K562 (cell line): Measurements from ENCODE around the gene CT55. TPM values are rescaled to one million over a fixed set of nuclear protein-coding genes. Genes with fewer than 3 reads are reported as not detected.
A peak's percentile ranks its signal among the peaks of the same experiment; 100 is the strongest.

Source experiments
- ATAC-seq: fragments of 200-7000 bp; cut with Tn5 transposase; 3 replicates; pipeline ENCODE4 v1.9.1; 2020; ENCODE audit warnings: moderate library complexity
- BruUV-seq: library from RNA; stranded (reverse); fragments of 400-500 nt; replicated peaks from 2 replicates; lab custom pipeline; 2021; lab: Mats Ljungman, UMichigan
- CTCF ChIA-PET: fragments of 300-600 bp; formaldehyde crosslinking; extraction: SDS; loops from one replicate; lab custom pipeline; 2021; ENCODE audit warnings: low intra/inter-chr PET ratio; lab: Yijun Ruan, JAX
- POLR2A ChIA-PET: fragments of 300-600, 350-650 bp; sonication (Branson Sonifier 250); formaldehyde crosslinking; extraction: SDS; loops from one replicate; lab custom pipeline; 2021; ENCODE audit warnings: antibody characterized with exemption, inconsistent platforms; lab: Yijun Ruan, JAX
- DNase-seq, 4 experiments: peaks; one replicate each; pipeline versions ENCODE4 v3.0.0 to v3.0.0-alpha.2; 2011 to 2018; ENCODE audit warnings: low spot score in 3 of 4, mixed read lengths in 3 of 4; ENCODE audit errors: extremely low read depth in 1 of 4
- FAIRE-seq: peaks from 2 replicates; lab custom pipeline; 2011; peaks lifted over from hg19 to GRCh38; lab: Jason Lieb, UNC
- H2AFZ ChIP-seq: 2 replicates; pipeline ENCODE4 v1.6.0; 2011; ENCODE audit warnings: low read depth, low read length, control low read depth, inconsistent platforms
- H3K27ac ChIP-seq: fragments of 200-600 bp; 3 replicates; pipeline ENCODE4 v1.8.0; 2011; ENCODE audit warnings: low read depth, mild to moderate bottlenecking, control low read depth, inconsistent platforms, low read length, moderate library complexity, mixed read lengths; ENCODE audit errors: extremely low read depth
- H3K27me3 ChIP-seq, 2 experiments: fragments of 300-600 bp in 1 of 2; 2 replicates in 1 of 2; 3 replicates in 1 of 2; pipeline versions ENCODE4 v1.6.0 to v1.8.0; 2011; ENCODE audit warnings: inconsistent platforms in 2 of 2, low read length in 2 of 2, mild to moderate bottlenecking in 1 of 2, mixed read lengths in 1 of 2, moderate library complexity in 1 of 2; ENCODE audit not compliant: control insufficient read depth in 2 of 2, insufficient read depth in 2 of 2
- H3K36me3 ChIP-seq: fragments of 300-600 bp; 3 replicates; pipeline ENCODE4 v1.8.0; 2011; ENCODE audit warnings: mild to moderate bottlenecking, low read length, inconsistent platforms; ENCODE audit not compliant: control insufficient read depth, insufficient read depth
- H3K4me1 ChIP-seq, 2 experiments: fragments of 200-600 bp in 1 of 2; replicated peaks in 1 of 2; 2 replicates in 1 of 2; 3 replicates in 1 of 2; pipeline versions ENCODE4 v1.5.1 to v1.8.0; 2011; ENCODE audit warnings: inconsistent platforms in 2 of 2, low read length in 2 of 2, mild to moderate bottlenecking in 1 of 2, mixed read lengths in 1 of 2, moderate library complexity in 1 of 2; ENCODE audit not compliant: control insufficient read depth in 2 of 2, insufficient read depth in 2 of 2
- H3K4me2 ChIP-seq: 2 replicates; pipeline ENCODE4 v1.6.1; 2011; ENCODE audit warnings: low read length, control low read depth, inconsistent platforms, mixed read lengths; ENCODE audit not compliant: insufficient read depth
- H3K4me3 ChIP-seq: fragments of 200-600 bp; sonication (generic), shearing (Covaris generic); 2 replicates; pipeline ENCODE4 v1.5.1; 2016; ENCODE audit warnings: control low read depth, inconsistent platforms
- H3K79me2 ChIP-seq: fragments of 200-600 bp; 3 replicates; pipeline ENCODE4 v1.8.0; 2011; ENCODE audit warnings: low read length, inconsistent platforms; ENCODE audit not compliant: control insufficient read depth, insufficient read depth
- H3K9ac ChIP-seq, 2 experiments: 2 replicates each; pipeline versions ENCODE4 v1.6.0 to v1.6.1; 2011; ENCODE audit warnings: low read depth in 2 of 2, low read length in 2 of 2, control low read depth in 1 of 2, inconsistent platforms in 1 of 2, mild to moderate bottlenecking in 1 of 2, mixed read lengths in 1 of 2; ENCODE audit not compliant: insufficient read depth in 1 of 2
- H3K9me1 ChIP-seq: one replicate; pipeline ENCODE4 v1.6.0; 2011; ENCODE audit warnings: inconsistent platforms, mild to moderate bottlenecking, low read length, moderate library complexity; ENCODE audit not compliant: control insufficient read depth, insufficient read depth
- H3K9me3 ChIP-seq: replicated peaks from 2 replicates; pipeline ENCODE4 v1.5.1; 2011; ENCODE audit warnings: low read depth, low read length, inconsistent platforms; ENCODE audit not compliant: control insufficient read depth, insufficient read depth
- H4K20me1 ChIP-seq: replicated peaks from 2 replicates; pipeline ENCODE4 v1.6.1; 2011; ENCODE audit warnings: low read length, inconsistent platforms, mixed read lengths; ENCODE audit not compliant: control insufficient read depth, insufficient read depth
- CTCF ChIP-seq, 3 experiments: IDR thresholded peaks in 2 of 3; conservative IDR thresholded peaks in 1 of 3; 2 replicates each; pipeline ENCODE4 v1.5.1; 2011 to 2012; ENCODE audit warnings: low read length in 3 of 3, mild to moderate bottlenecking in 3 of 3, control low read depth in 2 of 3, improper control_type of control experiment in 1 of 3, inconsistent platforms in 1 of 3, low read depth in 1 of 3, mixed read lengths in 1 of 3, moderate library complexity in 1 of 3; ENCODE audit not compliant: insufficient read depth in 2 of 3
- LARP7 ChIP-seq: fragments of 450-650 bp; IDR thresholded peaks from 2 replicates; pipeline ENCODE4 v1.6.1; 2016
- NFYB ChIP-seq: IDR thresholded peaks from 2 replicates; pipeline ENCODE4 v1.6.1; 2011; ENCODE audit warnings: mild to moderate bottlenecking, moderate library complexity; ENCODE audit not compliant: insufficient read length; ENCODE audit errors: extremely low read depth
- NRF1 ChIP-seq, 2 experiments: fragments of 450-650 bp; IDR thresholded peaks in 1 of 2; conservative IDR thresholded peaks in 1 of 2; 2 replicates each; pipeline ENCODE4 v1.6.1; 2014; ENCODE audit warnings: mild to moderate bottlenecking in 2 of 2
- TOE1 ChIP-seq, 2 experiments: fragments of 450-650 bp in 1 of 2; sonication (generic) in 1 of 2; formaldehyde crosslinking in 1 of 2; IDR thresholded peaks; 2 replicates each; pipeline versions ENCODE4 v1.7.1 to v1.8.0; 2016 to 2022; ENCODE audit warnings: borderline replicate concordance in 2 of 2, mild to moderate bottlenecking in 2 of 2, antibody characterized with exemption in 1 of 2, inconsistent platforms in 1 of 2, low read depth in 1 of 2, missing genetic modification reagents in 1 of 2, moderate library complexity in 1 of 2
- WGBS: fragments of 100-300 bp; shearing (Covaris generic); methylation state at CpG from one replicate; pipeline ENCODE4 v1.1.6; 2016; ENCODE audit warnings: low coverage, mixed read lengths; ENCODE audit not compliant: insufficient coverage; ENCODE audit errors: missing lambda C conversion rate; 5-methylcytosine and 5-hydroxymethylcytosine counted together
- in situ Hi-C: fragments of 300-500 bp; cut with MboI; formaldehyde crosslinking; loops from 4 replicates; pipeline ENCODE4 v1.15.0; 2018; ENCODE audit warnings: inconsistent platforms, mixed read lengths
- intact Hi-C: fragments of 100-400 bp; cut with micrococcal nuclease; formaldehyde crosslinking; loops from 2 replicates; pipeline ENCODE4 v1.14.2; 2022
- polyA plus RNA-seq, 8 experiments: library from polyadenylated mRNA; depleted of rRNA in 4 of 8; stranded (reverse) in 5 of 8; unstranded in 3 of 8; fragments of >200 nt; fragmentation: Nextera tagmentation in 2 of 8; fragmentation: Illumina TruSeq in 1 of 8; extraction: Ambion mirVana in 2 of 8; extraction: Trizol in 1 of 8; gene quantifications; 2 replicates each; pipeline versions ENCODE4 v1.2.1 to v1.2.3, GENCODE V29; 2011 to 2014; ENCODE audit warnings: inconsistent platforms in 1 of 8, missing spikeins in 1 of 8
- total RNA-seq, 7 experiments: library from RNA; depleted of rRNA in 6 of 7; stranded (reverse); fragments of >200 nt in 6 of 7; fragmentation: Illumina TruSeq in 2 of 7; extraction: Trizol in 2 of 7; gene quantifications; 2 replicates each; pipeline versions ENCODE4 v1.2.1 to v1.2.3, GENCODE V29; 2011 to 2021; ENCODE audit warnings: low replicate concordance in 1 of 7

The CT55 gene
- total and polyA plus RNA-seq, 9 of the 15 experiments (the other 6 are each of a cell fraction or from before 2014, with no cell fraction given): 48.5 to 98.9 (median 73.2) TPM

GRCh38 chrX:135200297-135200696, 29.1 kb upstream of the CT55 start:
- DNase-seq: no peak
- FAIRE-seq: no peak
- Histone ChIP-seq H3K36me3 (no peaks in the 10 kb centered on the region), H3K4me1 (no peaks in the 10 kb centered on the region), H3K9ac (no peak overlapping the region), H3K27ac (no peak overlapping the region), H3K27me3 (no peaks in the 10 kb centered on the region; a peak in 2 of 5 replicates), H2AFZ (no peak overlapping the region), H3K9me1 (no peaks in the 10 kb centered on the region), H3K4me2 (no peak overlapping the region), H4K20me1 (no peaks in the 10 kb centered on the region), H3K9me3 (no peaks in the 10 kb centered on the region), H3K79me2 (no peaks in the 10 kb centered on the region), H3K4me3 (no peak overlapping the region)
- in situ Hi-C loops (loop anchor here (5.0 to 25.0 kb wide), 2 partner anchors 88 to 233 kb away; partner anchors contain the start of gene ETDB), intact Hi-C loops (no loop called here)
- no peak for ATAC-seq
- TF ChIP-seq TOE1 (IDR thresholded peaks at IDR 0.05; ENCODE audit: borderline replicate concordance): no peak
- no peak for TF ChIP-seq TOE1 (CRISPR knock-in tag; IDR thresholded peaks at IDR 0.05; ENCODE audit: borderline replicate concordance, low read depth)
- no TSS peak for BruUV-seq
- 0% methylated on average over 4 of the region's 4 CpGs for WGBS
- CTCF ChIA-PET: no interaction called here
- POLR2A ChIA-PET: no interaction called here

- FAIRE-seq: peak; percentile 26
- H3K79me2 ChIP-seq: no peaks in the 10 kb centered on the region
- H3K27me3 ChIP-seq: peaks cover 0 to 18% of the 10 kb centered on the region in 2 experiments; a peak in 3 of 5 replicates
- H3K4me2 ChIP-seq: no peak overlapping the region
- H3K36me3 ChIP-seq: no peaks in the 10 kb centered on the region
- BruUV-seq: no TSS peak
- DNase-seq: peak; percentile 20 to 49 (median 32)
- no peak overlapping the region for H2AFZ ChIP-seq
- no peak overlapping the region for H3K27ac ChIP-seq
- peaks cover 0 to 7% of the 10 kb centered on the region in 2 experiments; a peak in 1 of 5 replicates for H3K4me1 ChIP-seq
- intact Hi-C loops (no loop called here), in situ Hi-C loops (no loop called here)
- WGBS: 0% methylated on average over 7 of the region's 16 CpGs
- no peaks in the 10 kb centered on the region for H3K9me1 ChIP-seq
- POLR2A ChIA-PET: no interaction called here
- peak; percentile 94 for ATAC-seq
- no peaks in the 10 kb centered on the region for H4K20me1 ChIP-seq
- no peak overlapping the region for H3K4me3 ChIP-seq
- no peaks in the 10 kb centered on the region for H3K9me3 ChIP-seq
- H3K9ac ChIP-seq: no peak overlapping the region
- CTCF ChIA-PET: no interaction called here
- TF ChIP-seq NRF1 (conservative IDR thresholded peaks at IDR 0.05 in 1 of 2, IDR thresholded peaks at IDR 0.05 in 1 of 2) (peak; percentile 82 to 87), CTCF (IDR thresholded peaks at IDR 0.05 in 2 of 3, conservative IDR thresholded peaks at IDR 0.05 in 1 of 3; ENCODE audit: insufficient read depth in 2 of 3, low read depth in 1 of 3, low read length in 3 of 3) (peak in 2 of 3 experiments; percentile 28 to 46; a peak in 2 of 6 replicates), LARP7 (no peak), NFYB (peak; percentile 28)
- TF ChIP-seq, all 486 proteins: peak for 3
These were observed 23.5 kb upstream of the CT55 start for GRCh38 chrX:135194684-135195083.
